ENCODE data around the gene INTS6.

INTS6 gene

DNA sequence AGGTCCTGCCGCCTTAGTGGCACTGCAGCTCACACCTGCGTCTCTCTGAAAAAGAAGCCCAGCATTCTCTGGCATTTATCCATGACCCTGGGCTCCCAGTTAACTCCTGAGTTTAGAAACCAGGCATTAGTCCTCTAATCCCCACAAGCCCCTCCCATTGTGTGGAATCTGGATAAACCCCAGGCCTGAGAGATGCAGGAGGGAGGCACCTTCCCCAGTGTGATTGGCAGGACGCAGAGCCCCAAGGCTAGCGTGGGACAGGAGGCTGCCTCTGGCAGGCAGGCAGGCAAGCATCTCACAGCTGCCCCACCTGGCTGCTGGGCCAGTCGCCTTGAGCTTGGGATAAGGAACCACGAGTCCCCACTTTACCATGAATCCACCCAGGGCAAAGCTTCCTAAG, 124.3 kb downstream of the INTS6 start:
- H3K4me3 ChIP-seq, result no peak overlapping the region

DNA sequence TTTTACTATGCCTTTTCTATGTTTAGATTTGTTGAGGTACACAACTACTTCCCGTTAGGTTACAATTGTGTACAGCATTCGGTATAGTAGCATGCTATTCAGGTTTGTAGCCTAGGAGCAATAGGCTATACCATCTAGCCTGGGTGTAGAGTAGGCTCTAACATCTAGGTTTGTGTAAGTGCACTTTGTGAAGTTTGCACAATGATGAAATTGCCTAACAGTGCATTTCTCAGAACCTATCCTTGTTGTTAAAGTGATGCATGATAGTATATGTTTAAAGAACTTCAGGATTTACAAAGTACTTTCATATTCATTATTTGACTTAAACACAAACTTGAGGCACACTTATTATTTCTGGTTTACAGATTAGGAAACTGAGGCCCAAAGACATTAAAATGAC, 124.9 kb downstream of the INTS6 start:
- DNase-seq (ENCODE audit: low spot score), result no peak
- H3K27ac ChIP-seq, result no peak overlapping the region
- no peak overlapping the region for H3K4me3 ChIP-seq
- TF ChIP-seq, protein P1, sequence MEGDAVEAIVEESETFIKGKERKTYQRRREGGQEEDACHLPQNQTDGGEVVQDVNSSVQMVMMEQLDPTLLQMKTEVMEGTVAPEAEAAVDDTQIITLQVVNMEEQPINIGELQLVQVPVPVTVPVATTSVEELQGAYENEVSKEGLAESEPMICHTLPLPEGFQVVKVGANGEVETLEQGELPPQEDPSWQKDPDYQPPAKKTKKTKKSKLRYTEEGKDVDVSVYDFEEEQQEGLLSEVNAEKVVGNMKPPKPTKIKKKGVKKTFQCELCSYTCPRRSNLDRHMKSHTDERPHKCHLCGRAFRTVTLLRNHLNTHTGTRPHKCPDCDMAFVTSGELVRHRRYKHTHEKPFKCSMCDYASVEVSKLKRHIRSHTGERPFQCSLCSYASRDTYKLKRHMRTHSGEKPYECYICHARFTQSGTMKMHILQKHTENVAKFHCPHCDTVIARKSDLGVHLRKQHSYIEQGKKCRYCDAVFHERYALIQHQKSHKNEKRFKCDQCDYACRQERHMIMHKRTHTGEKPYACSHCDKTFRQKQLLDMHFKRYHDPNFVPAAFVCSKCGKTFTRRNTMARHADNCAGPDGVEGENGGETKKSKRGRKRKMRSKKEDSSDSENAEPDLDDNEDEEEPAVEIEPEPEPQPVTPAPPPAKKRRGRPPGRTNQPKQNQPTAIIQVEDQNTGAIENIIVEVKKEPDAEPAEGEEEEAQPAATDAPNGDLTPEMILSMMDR (IDR thresholded peaks at IDR 0.05), result no peak

More for the DNA sequence above, 124.3 kb downstream of the INTS6 start:
- no peak for DNase-seq (ENCODE audit: low spot score)
- TF ChIP-seq, protein P1 (IDR thresholded peaks at IDR 0.05), result no peak
- H3K27ac ChIP-seq, result no peak overlapping the region

DNA sequence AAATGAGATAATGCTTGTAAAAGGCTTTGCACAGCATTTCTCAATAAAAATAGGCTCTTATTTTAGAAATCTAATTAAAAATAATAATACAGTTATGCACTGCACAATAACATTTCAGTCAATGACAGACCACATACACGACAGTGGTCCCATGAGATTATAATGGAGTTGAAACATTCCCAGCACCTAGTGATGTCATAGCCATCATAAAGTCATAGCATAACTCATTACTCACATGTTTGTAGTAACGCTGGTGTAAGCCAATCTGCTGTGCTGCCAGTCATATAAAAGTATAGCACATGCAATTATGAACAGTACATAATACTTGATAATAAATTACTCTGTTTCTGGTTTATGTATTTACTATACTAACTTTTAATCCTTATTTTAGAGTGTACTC, 126.1 kb downstream of the INTS6 start:
- TF ChIP-seq, protein P1 (IDR thresholded peaks at IDR 0.05), result no peak
- no peak overlapping the region for H3K4me3 ChIP-seq

DNA sequence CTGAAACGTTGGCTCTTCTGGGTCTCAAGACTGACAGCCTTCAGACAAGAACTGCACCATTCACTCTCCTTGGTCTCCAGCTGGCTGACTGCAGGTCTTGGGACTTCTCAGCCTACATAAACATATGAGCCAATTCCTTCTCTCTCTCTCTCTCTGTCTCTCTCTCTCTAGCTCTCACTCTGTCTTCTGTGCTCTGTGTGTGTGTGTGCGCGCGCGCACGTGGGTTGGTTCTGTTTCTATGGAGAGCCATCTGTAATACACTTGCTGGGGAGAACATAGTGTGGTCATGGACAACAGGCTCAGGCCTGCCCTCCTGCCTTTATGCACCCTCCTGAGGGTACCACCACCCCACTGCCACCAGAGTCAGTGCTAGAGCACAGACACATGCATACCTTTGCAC, 127.0 kb downstream of the INTS6 start:
- TF ChIP-seq, protein P1 (IDR thresholded peaks at IDR 0.05), result no peak
- Histone ChIP-seq H3K27ac (no peak overlapping the region), H3K4me3 (no peak overlapping the region)
- DNase-seq (ENCODE audit: low spot score), result no peak

More for the DNA sequence above, 126.1 kb downstream of the INTS6 start:
- H3K27ac ChIP-seq, result no peak overlapping the region
- no peak for DNase-seq (ENCODE audit: low spot score)

DNA sequence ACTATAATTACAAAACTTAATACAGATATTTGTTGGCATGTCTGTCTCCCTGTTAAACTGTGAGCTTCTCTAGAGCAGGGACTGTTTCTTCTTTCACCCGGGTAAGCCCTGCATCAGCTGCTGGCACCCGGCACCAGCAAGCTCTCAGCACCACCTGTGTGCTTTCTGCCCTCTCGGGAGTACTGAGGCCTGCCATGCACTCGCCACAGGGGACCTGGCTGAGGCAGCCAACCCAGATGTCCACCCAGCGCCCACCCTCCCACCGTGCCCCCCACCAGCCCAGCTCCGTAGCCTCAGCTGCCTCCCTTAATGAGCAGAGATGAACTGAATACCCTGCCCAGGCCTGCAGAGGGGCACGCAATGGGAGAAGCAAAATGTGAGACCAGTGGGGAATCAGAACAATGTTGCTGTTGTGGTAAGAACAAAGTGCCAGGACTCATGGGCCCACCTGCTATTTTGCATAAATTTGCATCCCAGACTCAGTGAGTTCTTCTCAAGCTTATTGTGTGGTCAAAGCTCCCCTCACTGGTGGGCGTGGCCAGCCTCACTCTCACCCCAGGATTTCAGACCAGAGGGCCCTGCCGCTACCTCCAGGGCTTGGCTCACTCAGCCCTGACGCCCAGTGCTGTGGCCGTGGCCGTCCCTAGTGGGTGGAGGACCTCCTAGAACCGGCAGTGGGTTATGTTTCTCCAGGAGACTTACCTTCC, 128.0 kb downstream of the INTS6 start:
- no peak for DNase-seq (ENCODE audit: low spot score)
- TF ChIP-seq, protein P1 (IDR thresholded peaks at IDR 0.05), result no peak
- Histone ChIP-seq H3K4me3 (no peak overlapping the region), H3K27ac (no peak overlapping the region)

DNA sequence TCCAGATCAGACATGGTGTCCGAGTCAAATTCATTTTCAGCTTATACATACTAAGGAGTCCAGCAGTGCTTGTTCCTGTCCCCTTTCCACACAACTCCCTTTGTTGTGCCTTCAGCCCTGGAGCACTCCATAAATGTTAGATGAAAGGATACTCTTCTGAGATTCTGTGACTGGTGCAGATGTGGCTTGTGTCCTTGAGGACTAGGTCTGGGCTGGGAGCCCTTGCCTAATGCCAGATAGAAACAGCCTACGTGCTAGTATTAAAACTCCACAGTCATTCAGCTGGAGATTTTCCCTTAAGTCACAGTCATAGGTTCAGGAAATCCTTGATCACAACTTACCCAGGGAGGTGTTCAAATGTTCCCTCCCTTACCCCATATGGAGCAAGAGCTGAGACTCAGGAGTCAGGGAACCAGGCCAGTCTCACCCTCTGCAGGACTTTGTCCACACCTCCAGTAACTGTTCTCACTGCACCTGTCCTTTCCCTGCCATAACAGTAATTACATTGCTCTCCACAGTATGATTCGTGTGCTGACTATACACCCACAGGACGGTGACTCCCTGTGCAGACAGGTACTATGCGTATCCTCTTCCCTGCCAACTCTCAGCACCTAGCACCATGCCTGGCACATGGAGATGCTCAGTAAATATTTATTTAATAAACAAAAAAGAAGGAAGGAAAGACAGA, 128.9 kb downstream of the INTS6 start:
- DNase-seq (ENCODE audit: low spot score), result no peak
- Histone ChIP-seq H3K4me3 (no peak overlapping the region), H3K27ac (no peak overlapping the region)
- TF ChIP-seq, protein P1 (IDR thresholded peaks at IDR 0.05), result no peak

DNA sequence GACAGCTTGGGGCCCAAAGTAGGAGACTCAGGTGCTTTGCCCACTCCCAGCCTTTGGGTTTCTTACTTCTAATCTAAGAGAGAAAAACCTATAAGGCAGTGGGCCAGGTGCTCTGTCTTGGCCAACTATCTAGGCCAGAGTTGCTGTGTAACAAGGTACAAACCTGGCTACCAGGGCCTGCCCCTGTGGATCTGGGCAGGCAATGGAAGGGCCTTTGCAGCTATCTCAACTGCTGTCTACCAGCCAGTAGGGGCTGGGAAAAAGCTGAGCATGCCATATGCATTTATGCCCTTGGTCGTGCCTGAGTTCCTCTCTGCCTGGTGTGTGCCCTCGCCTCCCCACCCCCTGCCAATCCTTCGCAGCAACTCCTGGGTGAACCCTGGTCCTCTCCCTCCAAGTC, 130.0 kb downstream of the INTS6 start:
- Histone ChIP-seq H3K27ac (no peak overlapping the region), H3K4me3 (no peak overlapping the region)
- TF ChIP-seq, protein P1 (IDR thresholded peaks at IDR 0.05), result no peak
- no peak for DNase-seq (ENCODE audit: low spot score)
